Stimulated activated CD4-positive, alpha-beta T cell treated with anti-CD3 and anti-CD28 coated beads, TNF-alpha, amount 100 ng/mL, for 1 hour (primary cell): Measurements from ENCODE around the gene PARVA.
A peak's percentile ranks its signal among the peaks of the same experiment; 100 is the strongest.

Experiments used
- DNase-seq, 3 donors: peaks; one replicate each; pipeline ENCODE4 v3.0.0-alpha.2; 2020; ENCODE audit warnings: low read depth in 3 of 3, low spot score in 1 of 3

Gene PARVA

DNA sequence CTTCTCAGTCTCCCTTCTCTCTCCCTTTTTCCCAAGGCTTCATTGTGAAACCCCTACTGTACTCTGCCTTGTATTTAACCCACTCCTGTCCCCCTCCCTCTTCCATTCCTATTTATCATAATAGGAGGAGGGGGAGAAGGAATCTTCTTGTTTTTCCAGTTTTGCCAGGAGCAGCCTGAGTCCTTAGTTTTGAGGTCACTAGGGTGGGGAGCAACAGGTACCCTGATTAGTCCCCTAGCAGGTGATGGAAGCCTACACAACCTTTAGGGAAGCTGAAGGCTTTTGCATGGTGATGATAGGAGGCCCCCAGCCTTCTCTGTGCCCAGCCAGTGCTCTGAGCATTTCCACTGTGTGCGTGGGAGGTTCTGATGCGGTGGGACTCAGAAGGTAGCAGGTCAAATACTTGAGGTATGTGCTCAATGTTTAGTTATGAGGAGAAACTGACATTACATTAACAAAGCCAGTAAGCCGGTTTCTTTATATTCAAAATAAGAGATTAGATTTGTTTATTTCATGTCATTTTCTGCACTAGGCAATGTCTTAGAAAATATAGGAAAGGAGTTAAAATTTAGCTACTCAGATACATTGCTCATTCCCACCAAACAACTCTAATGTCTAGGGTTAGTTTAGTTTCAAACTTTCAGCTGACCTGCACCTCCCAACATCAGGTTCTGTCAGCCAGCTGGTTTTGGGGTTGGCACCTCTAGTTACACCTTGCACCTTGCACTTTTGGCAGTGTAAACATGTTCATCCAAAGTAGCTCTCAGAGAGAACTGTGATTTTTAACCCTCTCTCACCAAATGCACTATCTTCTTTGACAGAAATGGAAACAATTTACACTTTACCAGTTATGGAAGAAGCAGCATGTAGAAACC lies 26.0 kb downstream of the PARVA start:
- no peak for DNase-seq

- no peak for DNase-seq
Measured at GRCh38 chr11:12403997-12404350, 26.6 kb downstream of the PARVA start.

DNA sequence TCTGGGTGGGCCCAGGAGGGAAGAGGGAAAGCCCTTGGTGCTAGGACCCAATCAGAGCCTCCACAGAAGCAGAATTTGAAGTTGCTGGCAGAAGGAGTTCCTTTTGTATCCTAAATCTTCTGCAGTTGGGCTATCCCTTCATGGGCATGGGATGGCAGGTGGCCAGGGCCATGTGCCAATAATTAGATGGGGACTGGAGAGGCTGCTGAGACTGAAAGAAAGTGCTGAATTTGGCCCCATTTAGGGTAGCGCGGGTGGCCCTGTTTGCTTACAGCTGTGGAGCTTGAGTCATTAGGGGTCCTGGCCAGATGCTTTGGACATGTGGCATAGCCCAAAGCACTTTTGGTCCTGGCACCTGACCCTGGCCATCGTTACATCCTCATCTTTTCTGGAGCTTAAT lies 27.1 kb downstream of the PARVA start:
- DNase-seq: no peak

DNA sequence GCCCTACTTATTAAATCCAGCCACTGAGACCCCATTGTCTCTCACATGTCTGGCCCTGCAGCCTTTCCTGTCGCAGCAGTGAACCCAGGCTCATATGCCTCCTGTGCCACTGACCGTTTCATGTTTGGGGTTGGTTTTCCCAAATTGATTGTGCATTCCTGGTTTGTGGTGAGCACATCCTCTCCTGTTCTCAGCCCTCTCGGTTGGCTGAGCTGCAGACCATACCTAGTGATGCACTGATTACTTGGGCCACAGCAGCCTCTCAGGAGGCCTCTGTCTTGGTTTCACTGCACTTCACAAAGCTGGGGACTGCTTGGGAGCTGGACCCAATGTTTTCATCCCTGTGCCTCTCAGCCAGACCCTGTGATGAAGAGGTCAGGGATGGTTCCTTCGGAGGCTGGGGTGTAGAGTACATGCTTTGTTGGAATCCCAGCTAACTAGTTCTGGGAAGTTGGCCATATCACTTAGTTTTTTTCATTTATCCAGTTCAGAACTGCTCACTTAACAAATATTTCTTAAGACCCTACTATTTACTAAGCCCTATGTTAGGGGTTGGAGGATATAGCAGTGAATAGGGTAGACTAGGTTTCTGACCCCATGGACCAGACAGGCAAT lies 30.9 kb downstream of the PARVA start:
- DNase-seq: no peak

GRCh38 chr11:12409621-12410005 lies 32.2 kb downstream of the PARVA start:
- no peak for DNase-seq

DNA sequence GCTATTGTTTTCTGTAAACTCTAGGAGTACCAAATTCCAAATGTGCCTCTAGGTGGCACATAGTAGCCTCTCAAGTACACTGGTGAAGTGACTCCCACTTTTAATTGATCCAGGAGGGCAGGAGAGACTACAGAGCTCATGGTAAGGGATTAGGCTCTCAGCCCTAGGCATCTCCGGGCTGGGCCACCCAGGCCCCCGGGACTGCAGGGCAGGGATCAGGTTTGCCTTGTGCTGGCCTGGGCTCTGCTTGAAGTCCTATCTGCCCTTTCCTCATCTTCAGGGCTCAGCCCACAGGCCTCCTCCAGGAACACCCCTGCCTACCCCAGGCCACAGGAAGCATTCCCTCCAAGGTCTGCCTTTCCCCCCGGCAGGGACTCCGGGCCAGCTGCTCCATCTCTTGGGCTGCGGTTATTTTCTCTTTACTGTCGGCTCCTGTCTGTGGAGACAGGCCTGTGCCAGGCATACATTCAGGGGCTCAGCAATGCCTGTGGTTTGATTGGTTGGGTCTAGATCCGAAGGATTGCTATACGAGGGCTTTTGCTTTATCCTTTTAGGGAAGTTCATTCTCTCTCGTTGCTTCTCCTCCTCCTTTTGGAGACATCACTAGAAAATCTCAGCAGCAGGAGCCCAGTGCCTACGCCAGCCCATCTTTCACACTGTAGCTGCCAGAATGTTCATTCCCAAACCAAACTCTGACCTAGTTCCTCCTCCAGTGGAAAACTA lies 32.8 kb downstream of the PARVA start:
- no peak for DNase-seq

- DNase-seq: no peak
Measured at GRCh38 chr11:12411393-12411792, 34.0 kb downstream of the PARVA start.

- peak in 1 of 3 donors; percentile 5 for DNase-seq
Measured at GRCh38 chr11:12411806-12412727, 34.7 kb downstream of the PARVA start.

DNA sequence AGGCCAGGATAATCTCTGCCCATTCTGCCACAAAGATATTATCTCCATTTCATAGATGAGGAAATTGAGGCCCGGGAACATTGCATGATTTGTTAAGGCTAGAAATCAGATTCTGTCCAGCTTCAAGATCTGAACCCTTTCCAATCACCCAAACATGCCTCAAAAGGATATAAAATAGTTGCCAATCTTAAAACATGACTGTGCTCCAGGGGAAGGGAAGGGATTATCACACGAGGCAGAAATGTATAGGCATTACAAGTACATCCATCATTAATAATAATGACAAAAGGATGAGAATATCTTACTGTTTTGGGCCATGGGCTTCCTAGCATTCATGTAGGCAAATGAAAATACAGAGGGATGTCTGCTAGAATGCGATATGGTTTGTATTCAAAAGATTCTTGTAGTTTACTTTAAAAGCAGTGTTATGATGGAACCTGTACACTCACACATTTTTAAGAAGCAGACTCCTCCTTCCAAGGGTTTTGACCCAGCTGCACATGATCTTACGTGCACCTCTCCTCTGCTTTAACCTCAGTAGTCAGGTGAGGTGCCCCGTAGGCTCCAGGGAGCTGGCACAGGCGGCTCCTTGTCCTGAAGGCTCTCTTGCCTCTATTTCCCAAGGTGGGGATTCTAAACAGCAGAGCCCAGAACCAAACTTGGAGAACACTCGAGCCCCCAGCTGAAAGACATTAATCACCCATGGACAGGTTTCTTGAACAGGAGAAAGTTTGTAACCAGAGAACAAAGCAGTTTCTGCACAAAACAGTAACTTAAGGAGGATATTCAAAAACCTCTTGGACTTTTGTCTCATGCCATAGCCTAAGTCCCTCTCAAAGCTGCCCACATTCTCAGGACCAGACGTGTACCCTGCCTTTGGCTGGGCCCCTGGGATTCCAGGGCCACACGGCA lies 36.0 kb downstream of the PARVA start:
- DNase-seq: no peak

DNA sequence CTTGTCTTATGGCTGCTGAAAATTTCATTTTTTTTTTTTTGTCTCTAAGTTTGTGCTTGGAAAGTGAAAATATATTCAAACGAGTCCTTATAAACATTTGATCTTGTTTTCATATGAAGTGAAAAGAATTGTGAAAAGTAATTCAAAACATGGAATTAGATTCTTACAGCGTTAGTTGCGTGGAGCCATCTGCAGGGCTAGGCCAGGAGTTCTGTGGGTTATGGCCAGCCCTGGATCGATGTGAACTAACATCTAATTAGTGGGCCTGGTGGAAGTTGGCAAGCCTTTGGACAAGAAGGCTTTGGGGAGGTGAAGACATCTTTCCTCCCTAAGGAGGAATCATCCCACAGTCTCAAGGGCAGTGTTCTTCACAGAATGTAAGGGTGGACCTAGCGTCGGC lies 37.2 kb downstream of the PARVA start:
- DNase-seq: no peak

DNA sequence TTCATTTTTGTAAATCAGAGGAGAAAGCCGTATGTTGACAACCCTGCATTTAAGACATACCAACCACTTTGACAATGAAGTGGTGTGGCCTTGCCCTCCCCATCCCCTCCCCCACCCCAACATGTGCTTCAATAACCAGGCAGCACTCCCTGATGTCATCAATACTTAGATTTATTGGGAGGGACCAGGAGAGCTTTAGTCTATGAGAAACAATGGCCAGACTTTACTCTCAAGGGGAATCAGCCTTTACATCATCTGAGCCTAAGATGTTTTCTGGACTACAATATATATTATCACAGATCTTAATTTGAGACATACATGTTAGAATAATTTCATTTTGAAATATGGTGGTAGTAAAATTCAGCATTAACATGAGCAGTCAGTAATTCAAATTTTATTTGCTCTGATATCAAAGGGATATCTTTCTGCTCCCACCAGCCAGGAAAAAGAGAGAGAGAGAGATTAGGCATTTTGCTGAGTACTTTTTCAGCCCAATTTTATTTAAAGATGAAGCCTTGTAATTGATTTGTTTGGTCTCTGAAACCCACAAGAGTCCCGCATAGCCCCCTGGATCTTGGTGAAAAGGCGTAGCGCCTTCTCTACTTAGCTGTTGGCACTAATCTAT lies 38.1 kb downstream of the PARVA start:
- no peak for DNase-seq

DNA sequence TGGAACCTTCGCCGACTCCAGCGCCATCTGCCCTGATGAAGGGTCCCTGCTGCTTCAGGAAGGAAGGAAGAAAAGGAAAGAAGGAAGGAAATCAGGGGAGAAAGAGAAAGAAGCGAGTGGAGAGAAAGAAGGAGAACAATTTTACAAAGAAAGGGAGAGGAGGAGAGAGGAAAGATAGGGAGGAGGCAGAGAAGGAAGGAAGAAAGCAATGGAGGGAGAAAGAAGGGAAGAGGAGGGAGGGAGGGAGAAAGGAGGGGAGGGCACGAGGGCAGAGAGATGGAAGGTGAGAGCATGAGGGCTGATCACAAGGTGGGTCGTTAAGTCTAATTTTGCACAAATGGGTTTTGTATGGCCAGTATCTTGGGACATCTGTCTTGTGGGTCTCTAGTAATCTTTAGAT lies 39.2 kb downstream of the PARVA start:
- no peak for DNase-seq

- no peak for DNase-seq
Measured at GRCh38 chr11:12417691-12418611, 40.6 kb downstream of the PARVA start.

DNA sequence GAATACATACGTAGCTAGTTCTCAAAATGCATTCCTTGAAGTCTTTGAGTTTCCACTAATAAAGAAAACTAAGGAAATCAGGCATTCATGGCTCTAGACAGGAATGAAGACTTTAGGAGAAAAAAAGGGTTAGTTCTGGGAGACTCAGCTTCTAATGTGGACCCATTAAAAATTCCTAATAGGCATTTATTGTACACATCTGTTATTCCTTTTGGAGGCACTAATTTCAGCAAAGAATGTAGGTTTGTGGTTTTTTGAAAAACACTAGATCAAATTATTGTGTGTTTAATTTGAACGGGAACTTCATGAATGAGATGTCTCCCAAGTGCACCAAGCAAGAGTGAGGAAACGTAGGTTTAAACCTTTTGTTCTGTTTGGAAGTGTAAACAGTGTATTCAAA lies 42.7 kb downstream of the PARVA start:
- DNase-seq: no peak

DNA sequence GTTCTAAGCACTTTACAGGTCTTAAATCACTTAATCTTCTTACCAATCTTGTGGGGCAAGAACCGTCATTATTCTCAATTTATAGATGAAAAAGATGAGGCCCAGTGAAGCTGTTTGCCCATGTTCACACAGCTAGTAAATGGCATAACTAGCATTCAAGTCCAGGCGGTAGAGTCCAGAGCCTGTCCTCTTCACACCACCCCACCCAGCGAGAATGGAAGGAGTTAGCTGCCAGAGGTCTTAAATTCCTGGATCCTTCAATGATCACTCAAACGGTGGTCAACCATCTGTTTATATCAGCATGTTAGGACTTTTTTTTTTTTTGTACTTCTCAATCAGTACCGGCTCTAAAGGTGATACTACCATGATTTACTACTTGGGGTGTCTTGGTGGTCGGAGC lies 43.3 kb downstream of the PARVA start:
- no peak for DNase-seq

- DNase-seq: no peak
Measured at GRCh38 chr11:12421386-12421785, 44.0 kb downstream of the PARVA start.

- no peak for DNase-seq
Measured at GRCh38 chr11:12426176-12426575, 48.8 kb downstream of the PARVA start.

- no peak for DNase-seq
Measured at GRCh38 chr11:12429155-12429554, 51.8 kb downstream of the PARVA start.

GRCh38 chr11:12430351-12430750 lies 53.0 kb downstream of the PARVA start:
- DNase-seq: no peak
